ENCODE data around the gene VEZT.

- TF ChIP-seq MXI1 (conservative IDR thresholded peaks at IDR 0.05; ENCODE audit: poor library complexity, severe bottlenecking) (no peak), SMC3 (conservative IDR thresholded peaks at IDR 0.05; ENCODE audit: poor library complexity) (no peak), REST (IDR thresholded peaks at IDR 0.05; ENCODE audit: borderline replicate concordance) (no peak), EZH2 (IDR thresholded peaks at IDR 0.05; ENCODE audit: borderline replicate concordance, insufficient read depth, low read length, poor library complexity, severe bottlenecking) (no peak), CTCF (IDR thresholded peaks at IDR 0.05; ENCODE audit: poor library complexity, severe bottlenecking) (no peak)
Observed at GRCh38 chr12:95182868-95183415, 34.7 kb upstream of the VEZT start.
